ENCODE measurements around the gene IQSEC1. TPM values are rescaled to one million over a fixed set of nuclear protein-coding genes. Genes with fewer than 3 reads are reported as not detected.
A peak's percentile ranks its signal among the peaks of the same experiment; 100 is the strongest.

Gene IQSEC1
- polyA plus RNA-seq, 1 experiment = 3.6 TPM

DNA sequence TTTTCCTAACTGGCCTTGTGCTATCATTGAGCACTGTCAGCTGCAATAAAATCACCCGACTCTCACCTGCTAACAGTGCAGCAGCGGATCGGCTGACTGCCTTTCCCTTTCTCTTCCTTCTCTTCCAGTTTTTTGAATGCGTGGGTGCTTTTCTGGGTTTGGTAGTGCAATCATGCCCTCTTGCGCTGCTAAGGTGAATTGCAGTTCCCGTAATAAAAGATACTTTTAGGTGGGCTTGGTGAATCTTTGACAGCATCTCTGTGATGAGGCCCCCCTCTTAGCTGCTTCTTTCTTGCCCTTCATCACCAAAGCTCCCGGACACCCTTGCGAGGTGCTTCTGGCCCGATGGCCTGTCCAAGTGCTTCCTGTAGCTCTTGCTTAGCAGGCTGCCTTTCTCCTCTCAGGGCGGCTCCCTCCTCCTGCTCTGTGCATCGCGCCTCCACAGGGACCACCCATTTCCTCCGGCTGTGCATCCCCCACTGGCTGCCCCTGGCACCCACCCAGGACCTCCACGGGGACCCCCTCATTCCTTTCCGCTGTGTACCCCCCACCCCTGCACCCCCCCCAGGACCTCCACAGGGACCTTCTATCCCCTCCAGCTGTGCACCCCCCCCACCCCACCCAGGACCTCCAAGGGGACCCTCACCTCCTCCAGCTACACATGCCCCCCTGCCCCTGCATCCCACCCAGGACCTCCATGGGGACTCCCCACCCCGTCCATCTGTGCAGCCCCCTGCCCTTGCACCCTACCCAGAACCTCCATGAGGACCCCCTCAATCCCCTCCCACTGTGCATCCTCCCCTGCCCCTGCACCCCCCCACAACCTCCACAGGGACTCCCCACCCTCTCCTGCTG, 181.0 kb downstream of the IQSEC1 start:
- H3K9me3 ChIP-seq (ENCODE audit: control insufficient read depth, insufficient read depth, low read length) = no peaks in the 10 kb centered on the region
- DNase-seq (ENCODE audit: low read depth, low spot score) = peak; percentile 32
- H3K27me3 ChIP-seq (ENCODE audit: control insufficient read depth, insufficient read depth, low read length) = peaks cover 16% of the 10 kb centered on the region
- peak overlapping the region; percentile 44 for H3K4me3 ChIP-seq (ENCODE audit: low read depth, low read length)
- POLR2A ChIA-PET = interaction anchor here (1.3 kb wide), 1 partner anchor 748 kb away, joined by 3 read pairs; no protein-coding TSS in a partner anchor
- CTCF ChIA-PET = interaction anchor here (0.6 to 4.0 kb wide), 37 partner anchors 8 to 757 kb away, joined by 3 to 33 read pairs (median 4); partner anchors contain the start of genes RPL32 and TSEN2
- H3K27ac ChIP-seq (ENCODE audit: low read depth, low read length) = no peak overlapping the region
- TF ChIP-seq, protein P1, sequence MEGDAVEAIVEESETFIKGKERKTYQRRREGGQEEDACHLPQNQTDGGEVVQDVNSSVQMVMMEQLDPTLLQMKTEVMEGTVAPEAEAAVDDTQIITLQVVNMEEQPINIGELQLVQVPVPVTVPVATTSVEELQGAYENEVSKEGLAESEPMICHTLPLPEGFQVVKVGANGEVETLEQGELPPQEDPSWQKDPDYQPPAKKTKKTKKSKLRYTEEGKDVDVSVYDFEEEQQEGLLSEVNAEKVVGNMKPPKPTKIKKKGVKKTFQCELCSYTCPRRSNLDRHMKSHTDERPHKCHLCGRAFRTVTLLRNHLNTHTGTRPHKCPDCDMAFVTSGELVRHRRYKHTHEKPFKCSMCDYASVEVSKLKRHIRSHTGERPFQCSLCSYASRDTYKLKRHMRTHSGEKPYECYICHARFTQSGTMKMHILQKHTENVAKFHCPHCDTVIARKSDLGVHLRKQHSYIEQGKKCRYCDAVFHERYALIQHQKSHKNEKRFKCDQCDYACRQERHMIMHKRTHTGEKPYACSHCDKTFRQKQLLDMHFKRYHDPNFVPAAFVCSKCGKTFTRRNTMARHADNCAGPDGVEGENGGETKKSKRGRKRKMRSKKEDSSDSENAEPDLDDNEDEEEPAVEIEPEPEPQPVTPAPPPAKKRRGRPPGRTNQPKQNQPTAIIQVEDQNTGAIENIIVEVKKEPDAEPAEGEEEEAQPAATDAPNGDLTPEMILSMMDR (IDR thresholded peaks at IDR 0.05; ENCODE audit: low read depth, low read length) = peak; percentile 94

DNA sequence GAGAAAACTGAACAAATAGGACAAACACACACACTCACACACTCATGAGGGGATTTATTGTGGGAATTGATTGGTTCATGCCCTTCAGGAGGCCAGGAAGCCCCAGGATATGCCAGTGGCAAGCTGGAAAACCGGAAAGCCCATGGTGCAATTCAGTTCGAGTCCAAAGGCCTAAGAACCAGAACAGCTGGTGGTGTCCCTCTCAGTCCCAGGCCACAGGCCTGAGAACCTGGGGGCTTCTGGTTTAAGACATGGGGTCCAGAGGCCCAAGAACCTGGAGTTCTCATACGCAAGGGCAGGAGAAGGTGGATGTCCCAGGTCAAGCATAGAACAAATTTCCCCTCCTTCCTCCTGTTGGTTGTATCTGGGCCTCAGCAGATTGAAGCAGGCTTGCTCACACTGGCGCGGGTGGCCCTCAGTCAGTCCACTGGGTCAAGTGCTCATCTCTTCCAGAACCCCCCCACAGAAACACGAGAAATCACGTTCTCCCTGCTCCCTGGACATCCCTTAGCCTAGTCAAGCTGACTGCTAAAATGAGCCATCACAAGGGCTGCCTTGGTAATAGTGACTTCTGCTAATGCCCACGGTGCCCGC, 181.7 kb downstream of the IQSEC1 start:
- ChIA-PET CTCF (interaction anchor here (0.6 to 4.0 kb wide), 32 partner anchors 8 to 756 kb away, joined by 3 to 33 read pairs (median 5); partner anchors contain the start of genes RPL32 and TSEN2), POLR2A (interaction anchor here (1.3 kb wide), 1 partner anchor 747 kb away, joined by 3 read pairs; no protein-coding TSS in a partner anchor)
- Histone ChIP-seq H3K27ac (ENCODE audit: low read depth, low read length) (no peak overlapping the region), H3K27me3 (ENCODE audit: control insufficient read depth, insufficient read depth, low read length) (peaks cover 20% of the 10 kb centered on the region), H3K4me3 (ENCODE audit: low read depth, low read length) (peak overlapping the region; percentile 44), H3K9me3 (ENCODE audit: control insufficient read depth, insufficient read depth, low read length) (no peaks in the 10 kb centered on the region)
- no peak for DNase-seq (ENCODE audit: low read depth, low spot score)
- TF ChIP-seq, protein P1 (IDR thresholded peaks at IDR 0.05; ENCODE audit: low read depth, low read length) = no peak

DNA sequence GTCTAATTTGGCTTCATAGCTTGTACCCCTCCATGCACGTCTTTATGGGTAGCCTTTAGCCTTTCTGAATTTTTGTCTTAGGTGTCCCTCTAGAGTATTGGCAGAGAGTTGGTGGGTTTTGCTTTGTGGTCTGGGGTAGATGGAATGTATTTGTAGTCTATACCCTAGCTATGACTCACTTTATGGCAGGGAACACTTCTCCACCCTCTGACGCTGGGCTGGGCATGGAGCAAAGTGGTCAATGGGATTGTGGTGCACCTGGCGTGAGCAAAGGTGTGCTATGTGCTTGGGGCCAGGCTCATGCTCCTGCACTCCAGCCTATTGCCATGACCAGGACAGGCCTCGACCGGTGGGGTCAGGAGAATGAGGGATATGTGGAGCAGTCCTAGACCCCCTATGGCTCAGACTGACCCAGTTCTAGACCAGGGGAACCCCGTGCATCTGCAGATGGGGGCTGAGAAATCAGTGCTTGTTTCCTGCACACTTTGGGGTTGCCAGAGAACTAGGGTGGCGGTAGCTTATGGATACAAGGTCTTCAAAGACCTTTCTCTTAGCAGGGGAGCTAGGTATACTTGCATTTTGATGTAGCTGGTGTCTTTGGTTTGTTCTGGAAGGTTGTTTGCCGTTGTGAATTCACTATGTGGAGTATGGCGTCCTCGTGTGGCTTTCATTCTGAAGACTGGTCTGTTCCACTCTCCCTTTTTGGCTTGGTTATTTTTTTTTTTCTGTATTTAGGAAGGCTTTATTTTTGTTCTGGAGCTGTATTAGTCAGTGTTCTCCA, 182.4 kb downstream of the IQSEC1 start:
- ChIA-PET CTCF (interaction anchor here (0.6 to 4.0 kb wide), 14 partner anchors 12 to 756 kb away, joined by 3 to 33 read pairs (median 6); partner anchors contain the start of genes RPL32 and TSEN2), POLR2A (interaction anchor here (1.3 kb wide), 1 partner anchor 747 kb away, joined by 3 read pairs; no protein-coding TSS in a partner anchor)
- TF ChIP-seq, protein P1 (IDR thresholded peaks at IDR 0.05; ENCODE audit: low read depth, low read length) = 0 out of 2 replicates have a peak, but pooled peaks have one; percentile 7
- Histone ChIP-seq H3K27ac (ENCODE audit: low read depth, low read length) (no peak overlapping the region), H3K27me3 (ENCODE audit: control insufficient read depth, insufficient read depth, low read length) (peaks cover 20% of the 10 kb centered on the region), H3K9me3 (ENCODE audit: control insufficient read depth, insufficient read depth, low read length) (no peaks in the 10 kb centered on the region), H3K4me3 (ENCODE audit: low read depth, low read length) (no peak overlapping the region)
- DNase-seq (ENCODE audit: low read depth, low spot score) = no peak

DNA sequence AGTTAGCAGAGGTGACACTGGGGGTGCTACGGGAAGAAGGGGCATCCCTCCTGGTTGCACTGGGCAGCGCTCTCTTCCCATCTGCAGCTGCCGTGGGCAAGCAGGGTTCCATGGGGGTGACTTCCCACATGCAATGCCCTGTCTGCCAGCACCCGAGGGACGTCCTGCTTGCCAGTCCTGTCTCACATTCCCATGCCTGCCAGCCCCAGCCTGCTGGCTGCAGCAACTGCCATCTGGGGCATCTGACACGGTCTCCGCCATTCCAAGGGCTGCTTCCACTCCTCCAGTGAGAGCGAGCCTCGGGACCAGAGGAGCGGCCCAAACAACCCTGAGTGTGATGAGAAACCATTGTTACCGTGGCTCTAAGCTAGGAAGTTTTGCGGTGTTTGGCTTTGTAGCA, 186.5 kb downstream of the IQSEC1 start:
- TF ChIP-seq, protein P1 (IDR thresholded peaks at IDR 0.05; ENCODE audit: low read depth, low read length) = no peak

More for the DNA sequence above, 186.5 kb downstream of the IQSEC1 start:
- CTCF ChIA-PET = interaction anchor here (0.8 to 1.0 kb wide), 3 partner anchors 45 to 752 kb away, joined by 3 read pairs; partner anchors contain the start of gene RPL32
- H3K27me3 ChIP-seq (ENCODE audit: control insufficient read depth, insufficient read depth, low read length) = peaks cover 20% of the 10 kb centered on the region
- peaks cover 9% of the 10 kb centered on the region; the same call in 1 of the 2 replicates for H3K9me3 ChIP-seq (ENCODE audit: control insufficient read depth, insufficient read depth, low read length)
- POLR2A ChIA-PET = interaction anchor here (1.8 kb wide), 1 partner anchor 45 kb away, joined by 6 read pairs; the partner anchor contains the start of gene RPL32
- no peak for DNase-seq (ENCODE audit: low read depth, low spot score)
- no peak overlapping the region for H3K27ac ChIP-seq (ENCODE audit: low read depth, low read length)
- H3K4me3 ChIP-seq (ENCODE audit: low read depth, low read length) = no peak overlapping the region

Data from AG04450 (cell line).